HG03066 (cell line): ENCODE results near the gene EFCAB6.

Experiments
- ATAC-seq: cut with Tn5 transposase; IDR thresholded peaks from one replicate; pipeline ENCODE4 v1.9.1; 2021; ENCODE audit warnings: low read depth; ENCODE audit not compliant: unreplicated experiment

Gene EFCAB6

GRCh38 chr22:43830931-43831560 lies 18.9 kb upstream of the EFCAB6 start:
- no peak for ATAC-seq

DNA sequence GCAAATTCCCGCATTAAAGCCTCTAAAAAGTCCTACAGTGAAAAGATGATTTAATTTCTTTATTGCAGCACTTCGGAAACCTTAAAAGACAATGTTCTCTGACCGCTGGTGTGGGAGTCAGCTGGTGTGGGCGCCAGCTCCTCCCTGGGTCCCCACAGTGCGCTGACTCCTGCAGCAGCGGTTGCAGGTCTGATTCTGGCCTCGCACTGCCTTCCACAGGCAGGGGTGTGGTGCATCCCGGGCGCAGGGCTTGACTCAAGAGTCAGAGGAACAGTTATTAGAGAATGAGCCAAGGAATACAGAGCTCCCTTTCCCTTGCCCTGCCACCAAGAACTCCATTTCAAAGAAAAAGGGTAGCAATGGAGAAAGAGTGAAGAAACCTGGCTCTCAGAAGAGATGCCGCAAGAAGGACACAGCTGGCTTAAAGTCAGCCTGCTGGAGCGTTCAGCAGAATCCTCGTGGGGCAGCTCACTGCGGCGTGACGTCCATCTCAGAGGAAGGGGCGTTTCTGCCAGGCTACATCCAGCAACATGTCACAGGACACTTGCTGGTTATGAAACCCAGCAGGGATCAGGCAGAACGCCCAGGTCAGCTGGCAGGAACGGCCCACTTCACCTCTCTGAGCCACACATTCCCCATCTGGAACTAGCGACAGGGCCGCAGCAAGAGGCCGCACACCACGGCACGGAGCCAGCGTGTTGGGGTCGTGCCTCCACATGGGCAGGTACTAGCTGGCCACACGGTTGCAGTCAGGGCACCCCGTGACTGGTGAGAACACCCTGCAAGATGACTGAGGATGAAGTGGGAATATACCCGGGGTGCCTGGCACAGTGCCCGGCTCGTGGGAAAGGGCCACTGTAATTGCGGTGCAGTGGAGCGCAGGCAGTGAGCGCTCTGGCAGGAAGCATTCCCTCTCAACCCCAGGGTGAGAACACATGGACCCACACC lies 18.1 kb upstream of the EFCAB6 start:
- no peak for ATAC-seq

DNA sequence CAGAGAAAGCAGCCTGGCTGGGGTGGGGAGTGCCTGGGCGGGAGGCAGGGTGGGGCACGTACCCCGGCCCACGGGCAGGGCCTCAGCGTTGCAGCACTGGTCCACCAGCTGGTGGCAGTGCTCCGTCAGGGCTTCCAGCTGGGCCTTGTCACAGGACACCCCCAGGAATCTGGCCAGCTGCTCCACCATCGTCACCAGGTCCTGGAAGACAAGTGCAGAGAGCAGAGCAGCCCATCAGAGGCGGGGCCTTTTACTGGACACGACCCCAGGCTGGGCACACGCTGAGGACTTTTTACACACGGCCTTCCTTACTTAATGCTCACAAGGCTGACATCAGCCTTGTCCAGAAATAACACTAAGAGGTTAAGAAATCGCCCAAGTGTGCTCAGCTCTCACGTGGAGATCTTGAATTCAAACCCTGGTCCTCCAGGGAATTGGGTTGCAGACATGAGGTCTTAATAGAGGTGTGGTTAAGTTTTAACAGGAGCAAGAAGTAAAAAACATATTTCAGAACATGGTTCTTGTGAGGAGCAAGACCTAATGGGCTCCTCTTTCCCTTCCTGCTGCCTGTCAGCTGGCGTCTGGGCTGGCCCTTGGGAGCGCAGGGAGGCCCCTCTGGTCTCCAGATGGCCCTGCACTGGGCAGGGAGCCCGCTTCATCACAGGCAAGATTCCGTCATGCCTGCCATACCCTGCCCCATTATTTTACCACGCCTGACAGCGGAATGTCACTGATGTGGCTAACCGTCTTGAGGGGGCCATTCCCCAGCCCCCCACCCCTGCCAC lies 17.1 kb upstream of the EFCAB6 start:
- ATAC-seq: no peak

- ATAC-seq: no peak
Measured at GRCh38 chr22:43828725-43828997, 16.6 kb upstream of the EFCAB6 start.

DNA sequence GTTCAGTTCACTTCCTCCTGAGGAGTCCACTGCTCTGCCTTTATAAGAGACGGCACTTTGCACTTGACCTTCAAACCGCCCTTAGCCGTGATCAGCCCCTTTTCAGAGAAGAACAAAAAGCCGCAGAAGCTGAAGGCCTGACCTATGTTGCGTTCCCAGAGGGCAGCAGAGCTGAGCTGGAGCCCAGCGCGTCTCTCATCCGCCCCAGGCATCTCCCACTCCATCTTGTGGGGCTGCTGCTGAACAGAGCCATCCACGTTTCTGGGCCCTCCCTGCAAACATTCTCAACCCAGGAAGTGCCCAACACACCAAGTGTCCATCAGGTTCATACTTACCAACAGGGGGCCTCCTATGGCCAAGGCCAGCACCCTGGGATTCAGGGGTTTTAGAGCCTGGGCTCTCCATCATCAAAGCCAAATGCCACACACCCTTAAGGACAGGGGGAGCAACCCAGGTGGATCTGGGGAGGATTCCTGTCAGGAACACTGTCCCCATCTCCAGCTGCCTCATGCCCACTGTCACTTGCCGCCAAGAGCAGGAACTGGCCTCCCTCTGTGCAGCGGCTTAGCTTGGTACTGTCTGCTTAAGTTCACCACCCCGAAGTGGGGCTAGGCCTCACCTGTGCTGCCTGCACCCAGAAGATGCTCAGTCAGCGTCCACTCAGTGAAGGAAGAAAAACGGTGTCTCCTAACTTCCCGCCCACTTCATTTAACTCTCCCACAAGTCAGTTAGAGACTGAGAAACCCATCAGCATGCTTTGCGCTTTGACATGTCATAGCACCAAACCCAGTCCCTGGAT lies 16.0 kb upstream of the EFCAB6 start:
- ATAC-seq: no peak

DNA sequence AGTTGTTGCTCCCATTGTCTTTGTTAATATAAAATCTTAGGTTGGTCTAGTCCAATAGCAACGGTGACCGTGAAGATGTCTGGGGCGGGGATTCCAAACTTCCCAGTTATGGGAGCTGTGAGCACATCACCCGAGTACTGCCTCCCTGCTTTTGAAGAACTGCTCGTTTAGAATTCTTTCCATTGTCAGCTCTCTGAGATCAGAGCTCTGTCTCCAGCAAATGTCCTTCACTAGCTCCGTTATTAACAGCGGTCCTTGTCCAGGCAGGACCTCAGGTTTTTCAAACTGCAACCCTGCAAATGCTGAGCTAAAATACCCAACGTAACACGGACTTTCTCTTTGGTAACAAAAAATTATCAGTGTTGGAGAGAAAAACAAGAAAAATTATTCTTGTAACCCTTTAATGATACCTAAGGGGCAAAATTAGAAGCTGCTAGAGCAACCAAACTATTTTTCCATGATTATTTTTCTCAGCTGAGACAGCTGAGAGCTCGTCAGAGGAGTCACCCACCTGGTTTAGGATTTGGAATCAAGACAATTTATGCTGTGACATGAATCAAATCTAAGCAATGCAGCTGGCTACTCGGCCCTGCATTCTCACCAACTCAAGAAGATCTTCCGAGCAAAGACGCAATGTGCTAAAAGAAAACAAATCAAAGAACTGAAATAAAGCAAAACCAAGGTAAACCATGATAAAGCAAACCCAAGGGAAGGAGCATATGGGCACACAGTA lies 15.1 kb upstream of the EFCAB6 start:
- ATAC-seq: no peak

DNA sequence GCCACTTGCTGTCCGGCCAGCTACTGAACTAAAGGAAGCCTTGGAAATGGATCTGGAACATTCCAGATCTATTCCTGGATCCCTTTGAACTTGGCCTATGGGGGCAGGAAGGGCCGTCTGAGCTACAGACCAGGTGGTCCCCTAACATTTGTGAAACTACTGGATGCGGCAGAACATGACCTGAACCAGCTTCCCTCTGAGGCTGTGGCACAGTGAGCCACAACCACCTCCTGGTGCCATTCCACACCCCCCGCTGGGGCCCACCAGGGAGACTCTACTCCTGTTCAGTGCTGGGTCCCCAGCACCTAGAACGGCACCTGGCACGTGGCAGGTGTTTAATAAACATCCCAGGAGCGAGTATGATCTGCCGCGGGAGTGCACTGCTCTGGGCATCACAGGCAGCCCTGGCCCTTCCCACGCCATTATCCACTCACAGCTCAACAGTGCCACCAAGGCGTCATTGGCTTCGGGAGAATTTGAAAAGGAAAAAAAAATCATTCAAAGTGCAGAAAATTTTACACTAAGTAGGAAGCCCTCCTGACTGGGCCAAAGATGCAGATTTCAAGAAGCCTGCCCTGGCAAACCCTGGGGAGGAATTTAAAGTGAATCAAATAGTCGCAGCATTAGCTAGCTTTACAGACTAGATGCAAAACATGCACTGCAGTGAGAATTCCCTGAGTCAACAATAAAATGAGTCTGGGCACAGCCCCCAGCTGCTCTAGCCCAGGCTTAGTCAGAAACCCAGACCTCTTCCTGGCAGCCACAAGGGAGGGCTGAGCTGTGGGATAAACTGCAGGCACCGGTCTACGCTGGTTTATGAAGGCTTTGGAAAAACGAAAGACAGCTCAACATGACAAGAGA lies 14.3 kb upstream of the EFCAB6 start:
- ATAC-seq: no peak

- ATAC-seq: no peak
Measured at GRCh38 chr22:43825651-43826050, 13.5 kb upstream of the EFCAB6 start.

DNA sequence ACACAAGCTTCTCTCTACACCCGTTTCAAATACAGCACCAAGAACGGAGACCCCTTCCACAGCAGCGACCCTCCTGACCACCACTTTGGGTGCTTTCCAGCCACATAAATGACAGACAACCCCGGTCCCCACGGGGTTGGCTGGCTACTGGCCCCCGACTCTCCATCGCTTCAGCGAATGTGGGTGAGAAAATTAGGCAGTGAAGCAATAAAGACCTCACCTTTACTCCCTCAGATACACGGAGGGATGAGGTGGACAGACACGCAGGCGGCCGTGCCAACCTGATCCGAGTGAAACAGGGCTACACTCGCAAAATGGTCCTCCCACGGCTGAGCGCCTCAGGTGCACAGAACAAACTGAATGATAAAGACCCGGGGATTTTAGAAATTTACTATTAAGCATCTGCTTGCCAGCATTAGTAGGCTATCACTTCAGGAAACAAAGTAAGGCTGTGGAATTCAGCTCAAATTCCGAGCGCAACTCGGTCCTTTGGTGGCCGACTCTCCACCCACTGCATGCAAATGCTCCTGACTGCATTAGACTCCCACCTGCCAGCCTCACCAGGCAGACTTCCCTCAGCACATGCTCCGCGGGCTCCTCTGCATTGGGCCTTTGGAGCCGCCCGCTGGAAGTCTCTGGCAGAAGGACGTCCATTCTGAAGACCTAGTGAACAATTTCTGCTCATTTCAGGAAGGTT lies 12.8 kb upstream of the EFCAB6 start:
- no peak for ATAC-seq

GRCh38 chr22:43823911-43824665 lies 12.0 kb upstream of the EFCAB6 start:
- no peak for ATAC-seq

DNA sequence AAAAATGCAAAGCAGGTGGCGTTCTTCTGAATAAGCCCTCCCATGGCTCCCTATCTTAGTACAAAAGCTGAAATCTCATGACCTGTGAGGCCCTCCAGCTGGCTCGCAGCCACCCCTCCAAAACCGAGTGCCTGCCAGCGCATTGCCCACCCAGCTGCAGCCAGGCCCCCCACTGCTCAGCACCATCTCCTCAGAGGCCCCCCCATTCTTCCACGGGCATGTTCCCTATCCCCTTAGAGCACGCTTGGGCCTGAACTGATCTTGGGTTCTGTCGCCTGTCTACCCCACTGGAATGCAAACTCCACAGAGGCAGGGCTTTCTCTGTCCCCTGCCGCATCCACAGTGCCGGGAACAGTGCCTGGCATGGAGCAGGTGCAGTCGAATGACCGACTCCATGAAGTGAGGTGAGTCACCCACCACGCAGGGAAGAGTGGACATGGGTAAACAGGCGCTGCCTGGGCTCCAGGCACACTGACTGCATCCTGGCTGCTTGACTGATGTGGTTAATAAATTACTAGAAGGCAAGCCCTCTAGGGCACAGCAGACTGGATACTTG lies 11.3 kb upstream of the EFCAB6 start:
- no peak for ATAC-seq

GRCh38 chr22:43821606-43822425 lies 9.7 kb upstream of the EFCAB6 start:
- no peak for ATAC-seq

DNA sequence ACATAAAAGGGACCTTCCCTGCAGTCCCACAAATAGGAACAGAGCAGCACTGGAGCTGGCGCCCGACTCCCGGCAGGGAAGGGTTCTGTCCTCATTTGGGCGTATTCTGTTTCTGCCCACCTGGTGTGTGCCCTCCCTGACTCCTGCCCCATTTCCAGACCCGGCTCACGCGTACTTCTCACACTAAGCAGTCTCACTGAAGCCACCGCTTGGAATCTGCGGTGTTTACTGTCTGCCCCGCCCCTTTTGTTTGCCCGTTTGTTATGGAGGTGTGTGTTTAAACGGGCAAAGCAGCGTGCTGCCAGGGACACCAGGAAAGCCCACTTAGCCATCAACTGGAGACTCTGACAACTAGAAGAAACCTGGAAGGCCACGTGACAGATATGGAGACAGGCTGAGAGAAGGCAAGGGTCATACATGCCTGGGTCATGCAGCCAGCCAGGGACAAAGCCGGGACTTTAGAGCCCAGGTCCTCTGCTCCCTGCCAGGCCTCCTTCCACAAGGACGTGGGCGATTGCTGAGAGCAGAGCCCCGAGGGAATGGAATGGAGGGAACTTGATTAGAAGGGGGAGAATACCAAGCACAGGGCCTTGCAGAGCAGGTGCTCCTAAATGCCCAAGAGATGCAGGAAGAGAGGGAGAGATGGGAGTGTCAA lies 8.7 kb upstream of the EFCAB6 start:
- no peak for ATAC-seq

GRCh38 chr22:43819931-43820640 lies 8.0 kb upstream of the EFCAB6 start:
- no peak for ATAC-seq

GRCh38 chr22:43819421-43819921 lies 7.4 kb upstream of the EFCAB6 start:
- no peak for ATAC-seq
